ENCODE data around the gene IGF2R.

The IGF2R gene

GRCh38 chr6:159977255-159977903 lies 8.5 kb downstream of the IGF2R start:
- no peak for TF ChIP-seq CTCF (IDR thresholded peaks at IDR 0.05; ENCODE audit: low read depth, low read length)
- no peak overlapping the region for H3K4me3 ChIP-seq (ENCODE audit: low read depth, low read length)

- no peak overlapping the region for H3K4me3 ChIP-seq (ENCODE audit: low read depth, low read length)
- no peak for TF ChIP-seq CTCF (IDR thresholded peaks at IDR 0.05; ENCODE audit: low read depth, low read length)
These were observed 9.0 kb downstream of the IGF2R start for GRCh38 chr6:159977904-159978268.

GRCh38 chr6:159978291-159979135 lies 9.6 kb downstream of the IGF2R start:
- H3K4me3 ChIP-seq (ENCODE audit: low read depth, low read length), result no peak overlapping the region
- TF ChIP-seq CTCF (IDR thresholded peaks at IDR 0.05; ENCODE audit: low read depth, low read length), result no peak

- no peak for TF ChIP-seq CTCF (IDR thresholded peaks at IDR 0.05; ENCODE audit: low read depth, low read length)
- no peak overlapping the region for H3K4me3 ChIP-seq (ENCODE audit: low read depth, low read length)
These were observed 10.4 kb downstream of the IGF2R start for GRCh38 chr6:159979136-159979874.

- no peak overlapping the region for H3K4me3 ChIP-seq (ENCODE audit: low read depth, low read length)
- no peak for TF ChIP-seq CTCF (IDR thresholded peaks at IDR 0.05; ENCODE audit: low read depth, low read length)
These were observed 11.6 kb downstream of the IGF2R start for GRCh38 chr6:159980474-159980873.

GRCh38 chr6:159981071-159981402 lies 12.2 kb downstream of the IGF2R start:
- TF ChIP-seq CTCF (IDR thresholded peaks at IDR 0.05; ENCODE audit: low read depth, low read length), result no peak
- H3K4me3 ChIP-seq (ENCODE audit: low read depth, low read length), result no peak overlapping the region

Data from WI38 (cell line).